Gastroesophageal sphincter (tissue), 4 donors: ENCODE measurements around the gene TBP. TPM values are rescaled to one million over a fixed set of nuclear protein-coding genes. Genes with fewer than 3 reads are reported as not detected.

Experiments
- ATAC-seq: fragments of 150-250 bp; one replicate; pipeline ENCODE4 v1.9.1; 2016; ENCODE audit warnings: mild to moderate bottlenecking, moderate library complexity
- H3K27ac ChIP-seq, 4 donors: fragments of 200-600 bp; sonication (generic) in 3 of 4; 1 replicate in 3 of 4; 2 replicates in 1 of 4; pipeline ENCODE4 v1.5.1; 2016 to 2019
- H3K27me3 ChIP-seq: fragments of 200-600 bp; sonication (generic); one replicate; pipeline ENCODE4 v1.5.1; 2019
- H3K36me3 ChIP-seq, 2 donors: fragments of 200-600 bp; sonication (generic); one replicate each; pipeline ENCODE4 v1.5.1; 2019; ENCODE audit warnings: control low read depth in 1 of 2
- H3K4me1 ChIP-seq, 3 donors: fragments of 200-600 bp; sonication (generic); 1 replicate in 2 of 3; 2 replicates in 1 of 3; pipeline ENCODE4 v1.5.1; 2016 to 2019; ENCODE audit warnings: control low read depth in 2 of 3
- H3K4me3 ChIP-seq, 2 donors: fragments of 200-600 bp; sonication (generic); one replicate each; pipeline ENCODE4 v1.5.1; 2019; ENCODE audit warnings: mild to moderate bottlenecking in 1 of 2, moderate library complexity in 1 of 2
- H3K9me3 ChIP-seq, 3 donors: fragments of 200-600 bp; sonication (generic); one replicate each; pipeline ENCODE4 v1.5.1; 2017 to 2019; ENCODE audit warnings: control low read depth in 2 of 3
- CTCF ChIP-seq, 4 experiments: fragments of 200-600 bp in 2 of 4; fragments of 450-650 bp in 2 of 4; sonication (generic) in 1 of 4; IDR thresholded peaks; one replicate each; pipeline ENCODE4 v1.5.1; 2017 to 2019; ENCODE audit warnings: antibody characterized with exemption in 4 of 4, mild to moderate bottlenecking in 2 of 4, moderate library complexity in 2 of 4
- EP300 ChIP-seq: sonication (generic); formaldehyde crosslinking; IDR thresholded peaks from one replicate; pipeline ENCODE4 v1.6.1; 2017; ENCODE audit warnings: antibody characterized with exemption, mild to moderate bottlenecking
- POLR2A ChIP-seq, 2 donors: fragments of 450-650 bp; IDR thresholded peaks; one replicate each; pipeline ENCODE4 v1.6.1; 2017; ENCODE audit warnings: antibody characterized with exemption in 2 of 2, mild to moderate bottlenecking in 2 of 2, moderate library complexity in 1 of 2
- POLR2AphosphoS5 ChIP-seq: sonication (generic); formaldehyde crosslinking; IDR thresholded peaks from one replicate; pipeline ENCODE4 v1.6.1; 2017; ENCODE audit warnings: antibody characterized with exemption
- WGBS, 2 donors: methylation state at CpG; one replicate each; pipeline ENCODE4 v1.1.5; 2018; ENCODE audit warnings: low coverage in 1 of 2; 5-methylcytosine and 5-hydroxymethylcytosine counted together
- total RNA-seq, 4 donors: library from RNA; depleted of rRNA; stranded (reverse); fragments of >200 nt; gene quantifications; one replicate each; pipeline ENCODE4 v1.1.0, GENCODE V29; 2016

Gene TBP
- total RNA-seq, 4 donors from 2014 or later = 12.1 to 21.8 (median 14.8) TPM

GRCh38 chr6:170572704-170573466 is 18.7 kb downstream of the TBP start:
- Histone ChIP-seq H3K9me3 (no peaks in the 10 kb centered on the region), H3K36me3 (peaks cover 15 to 97% of the 10 kb centered on the region in 2 donors), H3K27me3 (no peaks in the 10 kb centered on the region), H3K27ac (no peak overlapping the region), H3K4me3 (no peak overlapping the region), H3K4me1 (no peaks in the 10 kb centered on the region)
- WGBS, 2 donors = 80 to 83% methylated on average over 1 to 2 of the region's 2 CpGs
- TF ChIP-seq CTCF (IDR thresholded peaks at IDR 0.05) (no peak), EP300 (no peak), POLR2AphosphoS5 (no peak), POLR2A (IDR thresholded peaks at IDR 0.05) (no peak)
- no peak for ATAC-seq

- no peaks in the 10 kb centered on the region for H3K4me1 ChIP-seq
- H3K4me3 ChIP-seq = no peak overlapping the region
- ATAC-seq = no peak
- no peaks in the 10 kb centered on the region for H3K27me3 ChIP-seq
- TF ChIP-seq CTCF (IDR thresholded peaks at IDR 0.05) (no peak), EP300 (no peak)
- no peaks in the 10 kb centered on the region for H3K9me3 ChIP-seq
- H3K36me3 ChIP-seq = peaks cover 9 to 97% of the 10 kb centered on the region in 2 donors
- H3K27ac ChIP-seq = no peak overlapping the region
- WGBS, 2 donors = 74 to 83% methylated on average over 1 of the region's 1 CpG
Measured at GRCh38 chr6:170575250-170575649, 21.1 kb downstream of the TBP start.

GRCh38 chr6:170578909-170579308 is 24.7 kb downstream of the TBP start:
- no peak for ATAC-seq
- H3K36me3 ChIP-seq = peaks cover 4 to 88% of the 10 kb centered on the region in 2 donors

GRCh38 chr6:170583756-170584180 is 29.6 kb downstream of the TBP start:
- 1 to 3% methylated on average over 7 to 12 of the region's 12 CpGs for WGBS, 2 donors
- peak overlapping the region; percentile 75 to 77 for H3K4me3 ChIP-seq
- peaks cover 3 to 20% (median 9%) of the 10 kb centered on the region in 3 donors for H3K4me1 ChIP-seq
- no peaks in the 10 kb centered on the region for H3K9me3 ChIP-seq
- H3K27me3 ChIP-seq = no peaks in the 10 kb centered on the region
- TF ChIP-seq CTCF (IDR thresholded peaks at IDR 0.05) = no peak
- peaks cover 0 to 42% of the 10 kb centered on the region in 2 donors for H3K36me3 ChIP-seq
- no peak for ATAC-seq
- H3K27ac ChIP-seq = peak overlapping the region; percentile 43 to 95 (median 91)

More at GRCh38 chr6:170578909-170579308, 24.7 kb downstream of the TBP start:
- Histone ChIP-seq H3K9me3 (no peaks in the 10 kb centered on the region), H3K27ac (no peak overlapping the region), H3K27me3 (no peaks in the 10 kb centered on the region), H3K4me1 (peaks cover 3 to 9% (median 5%) of the 10 kb centered on the region in 3 donors), H3K4me3 (no peak overlapping the region)
- no peak for TF ChIP-seq CTCF (IDR thresholded peaks at IDR 0.05)
- TF ChIP-seq POLR2A (IDR thresholded peaks at IDR 0.05) = no peak
- no peak for TF ChIP-seq POLR2AphosphoS5
- TF ChIP-seq EP300 = no peak
